Fibroblast of peridontal ligament (primary cell): ENCODE data around the gene ZNF507.

Experiments used
- DNase-seq: peaks from one replicate; pipeline ENCODE4 v3.0.0-alpha.2; 2010; ENCODE audit errors: extremely low read depth

ZNF507 gene

DNA sequence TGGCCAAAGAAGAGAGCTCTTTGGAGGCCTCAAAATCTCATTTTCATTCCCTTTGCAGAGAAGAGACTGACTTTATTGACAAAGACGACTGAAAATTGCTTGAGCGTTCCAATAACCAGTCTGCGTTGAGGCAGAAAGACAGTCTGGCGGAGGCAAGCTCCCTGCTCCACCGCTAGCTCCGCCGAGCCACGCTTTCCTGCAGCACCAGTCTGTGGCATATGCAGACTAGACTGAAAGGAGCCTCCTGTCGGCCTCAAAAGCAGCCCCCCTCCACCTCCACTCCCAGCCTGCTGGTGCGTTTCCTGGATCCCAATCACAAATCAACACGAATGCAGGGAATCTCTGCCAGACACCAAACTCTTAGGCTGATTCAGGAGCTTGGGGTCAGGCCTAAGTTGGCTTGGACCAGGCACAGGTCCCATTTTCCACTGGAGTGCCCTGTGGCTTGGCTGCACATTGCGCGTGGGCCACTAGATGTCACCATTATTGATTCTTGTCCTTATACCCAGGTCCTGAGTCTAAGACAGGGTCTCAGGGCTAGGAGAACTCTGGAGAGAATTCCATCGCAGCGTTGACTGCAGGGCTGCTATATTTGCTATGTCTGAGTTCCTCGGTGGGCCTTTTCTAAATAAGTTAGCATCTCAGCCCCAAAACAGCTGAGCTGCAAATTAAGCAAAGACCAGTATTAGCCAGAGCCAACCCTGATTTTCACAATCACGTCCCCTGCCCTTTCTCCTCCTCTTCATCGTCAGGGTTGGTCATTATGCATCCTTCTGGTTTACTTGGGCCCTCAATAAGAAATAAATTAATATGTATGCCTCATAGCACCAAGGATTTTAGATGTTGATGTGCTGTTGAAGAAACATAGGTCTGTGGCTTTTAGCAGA, 5.2 kb upstream of the ZNF507 start:
- DNase-seq: peak; percentile 65

DNA sequence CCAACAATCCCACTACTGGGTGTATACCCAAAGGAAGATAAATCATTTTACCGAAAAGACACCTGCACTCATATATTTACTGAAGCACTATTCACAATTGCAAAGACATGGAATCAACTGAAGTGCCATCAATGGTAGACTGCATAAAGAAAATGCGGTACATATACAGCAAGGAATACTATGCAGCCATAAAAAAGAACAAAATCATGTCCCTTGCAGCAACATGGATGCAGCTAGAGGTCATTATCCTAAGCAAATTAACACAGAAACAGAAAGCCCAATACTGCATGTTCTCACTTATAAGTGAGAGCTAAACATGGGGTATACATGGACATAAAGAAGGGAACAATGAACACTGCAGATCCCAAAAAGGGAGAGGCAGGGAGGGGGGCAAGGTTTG, 2.7 kb upstream of the ZNF507 start:
- DNase-seq: no peak

DNA sequence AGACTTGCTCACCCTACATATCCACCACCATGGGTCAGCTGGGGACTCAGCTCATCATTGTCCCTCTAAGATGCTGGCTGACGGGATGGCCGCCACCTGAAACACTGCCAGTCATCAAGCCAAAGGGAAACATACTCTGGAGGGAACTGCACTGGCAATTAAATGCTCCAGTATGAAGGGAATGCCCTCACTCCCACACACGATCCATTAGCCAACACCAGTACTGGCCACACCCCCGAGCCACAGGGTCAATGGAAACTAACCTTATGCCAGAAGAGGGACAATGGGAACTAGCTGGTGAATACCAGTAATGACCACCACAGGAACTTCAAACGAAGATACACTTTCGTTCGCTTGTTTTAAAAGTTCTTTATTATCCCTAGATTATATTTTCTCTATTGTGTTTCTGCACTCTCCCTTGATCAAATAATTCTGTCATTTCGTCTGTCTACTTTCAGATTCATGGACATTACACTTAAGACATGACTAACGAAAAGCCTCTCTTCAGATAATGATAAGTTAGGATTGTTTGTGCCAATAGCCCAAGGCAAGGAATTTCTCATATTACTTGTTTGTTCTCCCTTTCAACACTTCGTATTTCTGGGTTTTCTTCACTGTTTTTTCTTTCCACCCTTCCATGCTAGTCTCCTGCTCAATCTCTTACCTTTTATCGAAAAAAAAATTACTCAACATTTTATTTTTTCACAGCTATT, 1.7 kb upstream of the ZNF507 start:
- no peak for DNase-seq

DNA sequence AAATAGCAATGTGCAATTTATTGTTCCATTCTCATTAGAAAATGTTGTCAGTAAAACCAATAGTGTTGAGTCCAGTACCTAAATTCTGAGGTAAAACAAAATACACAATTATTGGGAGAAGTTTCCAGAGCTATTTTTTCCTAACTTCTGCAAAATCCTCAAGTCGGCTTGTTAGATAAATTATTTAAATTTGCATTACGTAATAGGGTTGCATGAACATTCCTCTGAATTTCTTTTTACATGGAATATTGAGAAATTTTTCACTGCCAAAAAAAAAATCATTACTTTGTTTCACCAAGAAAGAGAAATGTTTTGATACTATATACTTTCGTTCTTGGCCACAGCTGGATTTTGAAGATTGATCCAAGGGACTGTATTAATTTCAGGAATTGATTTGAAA, 1.5 kb downstream of the ZNF507 start:
- DNase-seq: peak; percentile 35

DNA sequence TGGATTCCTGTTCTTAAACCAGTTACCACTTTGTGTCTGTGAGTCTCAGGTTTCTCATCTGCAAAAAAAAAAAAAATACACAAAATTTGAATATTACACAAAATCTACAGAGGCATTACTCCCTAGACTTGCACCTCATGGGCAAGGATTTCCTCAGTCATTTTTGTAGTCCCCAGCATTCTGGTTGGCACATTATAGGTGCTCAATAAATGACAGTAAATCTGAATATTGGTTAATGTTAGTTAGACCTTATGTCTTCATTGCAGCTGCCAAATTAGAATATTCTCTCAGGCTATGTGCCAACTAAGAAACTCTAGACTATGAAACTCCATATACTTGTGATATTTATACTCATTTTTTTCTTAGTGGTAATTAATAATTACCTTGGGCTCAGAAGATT, 2.2 kb downstream of the ZNF507 start:
- DNase-seq: no peak

DNA sequence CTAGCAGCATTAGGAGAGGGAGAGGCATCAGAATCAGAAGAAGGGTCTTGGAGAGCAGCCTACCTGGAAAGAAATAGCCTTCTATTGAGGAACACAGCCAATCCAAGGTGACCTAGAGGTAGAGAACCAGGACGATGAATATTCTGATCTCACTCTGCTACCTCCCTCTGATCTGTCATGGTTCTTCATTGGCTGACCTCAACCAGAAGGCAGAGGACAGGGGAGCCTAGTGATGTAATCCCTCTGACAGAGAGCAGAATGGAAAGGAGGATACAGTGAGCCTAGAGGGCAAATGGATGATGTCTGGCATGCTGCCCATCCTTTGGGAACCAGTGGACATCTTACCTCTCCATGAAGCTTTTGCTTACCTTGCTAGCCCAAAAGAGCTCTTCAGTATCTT, 3.6 kb downstream of the ZNF507 start:
- DNase-seq: no peak

DNA sequence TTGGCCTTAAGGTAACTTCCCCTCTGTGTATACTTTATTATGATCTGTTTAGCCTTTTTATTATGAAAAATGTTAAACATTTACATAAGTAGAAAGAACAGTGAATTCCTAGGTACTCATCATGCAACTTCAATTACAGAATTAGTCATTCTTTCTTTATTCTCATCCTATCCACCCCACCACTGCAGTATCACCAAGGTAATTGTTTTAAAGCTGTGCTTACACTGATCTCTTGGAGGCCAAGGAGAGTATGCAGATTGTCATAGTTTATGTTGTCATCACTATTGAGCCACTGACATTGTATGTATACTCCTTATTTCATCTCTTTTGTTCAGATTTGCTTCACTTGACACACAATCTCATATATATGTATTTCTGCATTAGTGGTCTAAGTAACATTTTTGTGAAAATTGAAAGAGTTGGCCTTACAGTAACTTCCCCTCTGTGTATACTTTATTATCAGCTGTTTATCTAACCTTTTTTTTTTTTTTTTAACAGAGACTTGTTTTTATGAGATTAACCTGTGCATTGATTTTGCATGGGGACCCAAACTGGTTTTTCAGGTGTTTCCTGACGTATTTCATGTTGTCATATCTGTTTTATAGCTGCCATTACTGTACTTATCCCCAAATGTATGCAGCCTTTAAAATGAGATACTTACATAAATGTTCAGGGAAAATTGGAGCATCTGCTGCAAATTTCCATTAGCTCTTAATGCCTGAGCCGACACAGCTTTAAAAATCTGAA, 4.5 kb downstream of the ZNF507 start:
- DNase-seq: no peak

DNA sequence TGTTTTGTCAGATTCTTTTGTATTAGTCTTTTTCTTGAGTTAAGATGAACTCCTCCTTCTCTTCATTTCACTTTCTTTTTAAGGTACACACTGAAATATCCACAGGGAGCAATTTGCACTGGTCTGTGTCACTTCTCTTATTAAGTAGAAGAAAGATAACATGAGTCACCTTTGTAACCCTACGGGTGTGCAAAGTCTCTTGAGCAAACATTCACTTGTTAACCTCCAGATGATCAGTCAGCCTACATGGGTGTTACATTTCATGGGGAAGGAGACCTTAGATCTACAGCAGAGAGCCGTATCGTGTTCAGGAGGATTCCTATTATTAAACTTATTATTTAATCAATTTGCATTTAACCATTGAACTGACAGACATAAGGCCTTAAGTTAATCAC, 5.1 kb downstream of the ZNF507 start:
- DNase-seq: no peak

DNA sequence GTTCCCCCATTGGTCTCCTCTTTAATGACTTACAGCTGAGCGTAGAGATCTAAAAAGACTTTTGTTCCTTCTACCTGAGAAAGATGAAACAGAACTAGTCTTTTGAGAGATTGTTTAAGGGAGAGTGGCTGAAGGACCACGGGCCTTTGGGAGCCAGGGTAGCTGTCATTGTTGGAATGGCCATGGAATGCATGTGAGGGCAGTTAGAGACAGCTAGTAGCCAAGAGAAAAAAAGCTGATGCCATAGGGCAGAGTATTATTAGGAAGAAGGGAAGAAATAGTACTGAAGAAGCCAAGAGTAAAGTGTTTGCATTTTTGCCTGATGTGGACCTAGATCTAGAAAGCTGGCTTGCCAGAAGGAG, 5.6 kb downstream of the ZNF507 start:
- DNase-seq: no peak

DNA sequence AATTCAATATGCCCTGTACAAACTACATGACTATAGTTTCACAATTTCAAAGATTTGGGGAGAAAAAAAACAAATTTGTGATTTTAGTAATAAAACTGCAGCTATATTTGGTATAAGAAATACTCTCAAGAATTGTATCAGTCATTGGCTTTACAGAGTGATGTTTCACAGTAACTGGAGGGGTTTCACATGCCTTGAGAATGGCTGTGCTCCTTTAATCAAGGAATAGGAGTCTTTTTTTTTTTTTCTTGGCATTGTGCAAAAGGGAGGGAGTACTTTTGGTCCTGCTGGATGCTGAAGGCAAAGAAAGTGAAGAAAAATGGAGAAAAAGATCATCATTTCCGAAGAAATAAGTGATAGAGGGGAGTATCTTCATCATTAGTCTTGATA, 6.8 kb downstream of the ZNF507 start:
- no peak for DNase-seq

DNA sequence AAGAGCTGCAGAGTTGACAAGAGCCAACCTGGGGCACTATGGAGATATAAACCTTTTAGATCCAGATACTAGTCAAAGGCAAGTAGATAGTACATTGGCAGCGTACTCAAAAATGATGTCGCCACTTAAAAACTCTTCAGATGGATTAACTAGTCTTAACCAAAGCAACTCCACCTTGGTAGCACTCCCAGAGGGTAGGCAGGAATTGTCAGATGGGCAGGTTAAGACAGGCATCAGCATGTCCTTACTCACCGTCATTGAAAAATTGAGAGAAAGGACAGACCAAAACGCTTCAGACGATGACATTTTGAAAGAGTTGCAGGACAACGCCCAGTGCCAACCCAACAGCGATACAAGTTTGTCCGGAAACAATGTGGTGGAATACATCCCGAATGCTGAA, 8.9 kb downstream of the ZNF507 start:
- no peak for DNase-seq

DNA sequence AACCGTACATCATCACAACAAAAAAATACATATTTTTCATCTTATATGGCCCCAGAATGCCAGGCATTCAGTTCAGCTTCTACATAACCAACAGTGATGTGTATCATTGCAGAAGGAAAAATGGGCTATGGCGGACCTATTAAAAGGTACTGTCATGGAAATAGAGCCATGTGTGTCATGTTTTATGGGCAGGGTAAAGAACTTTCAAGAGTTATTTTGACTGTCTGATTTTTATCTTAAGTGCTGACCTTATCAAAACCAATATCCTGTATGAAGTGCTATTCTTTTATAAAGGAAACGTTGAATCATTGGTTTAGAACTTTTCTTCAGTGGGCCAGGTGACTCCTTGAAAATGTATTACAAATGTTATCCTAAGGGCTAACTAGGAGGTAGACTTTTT, 9.9 kb downstream of the ZNF507 start:
- no peak for DNase-seq

DNA sequence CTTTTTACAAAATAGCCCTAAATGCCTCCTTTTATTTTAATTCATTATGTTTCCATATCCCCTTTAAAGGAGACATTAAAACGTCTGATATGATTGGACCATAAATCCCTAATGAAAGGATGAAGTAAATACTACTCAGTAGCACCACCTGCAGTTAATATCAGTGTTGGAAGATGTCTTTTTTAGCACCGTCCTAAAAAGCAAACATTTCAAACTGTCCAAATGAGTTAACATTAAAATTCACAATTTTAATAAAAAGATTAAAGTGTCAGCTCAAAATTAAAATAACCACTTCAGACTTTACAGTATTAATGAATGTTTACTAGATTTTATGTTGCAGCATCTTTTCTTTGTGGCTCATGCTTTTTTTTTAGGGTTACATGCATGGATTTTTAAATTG, 12.3 kb downstream of the ZNF507 start:
- no peak for DNase-seq

DNA sequence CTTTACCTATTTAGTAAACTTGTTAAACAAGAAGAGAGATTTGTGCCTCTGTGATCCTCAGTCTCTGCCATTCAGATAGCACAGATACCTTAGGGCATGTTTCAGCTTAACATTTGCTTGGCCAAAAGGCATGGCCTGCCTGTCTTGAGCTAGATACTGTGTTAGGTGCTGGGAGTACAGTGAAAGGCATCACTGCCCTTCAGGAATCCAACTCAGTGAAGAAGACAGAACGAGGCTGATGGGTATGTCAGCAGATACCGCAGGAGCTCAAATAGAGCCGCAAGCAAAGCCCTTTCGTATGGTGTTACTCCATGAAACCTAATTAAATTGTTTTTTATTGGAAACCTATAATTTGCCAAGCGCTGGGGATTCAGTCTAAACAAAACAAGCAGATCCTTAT, 12.9 kb downstream of the ZNF507 start:
- no peak for DNase-seq

DNA sequence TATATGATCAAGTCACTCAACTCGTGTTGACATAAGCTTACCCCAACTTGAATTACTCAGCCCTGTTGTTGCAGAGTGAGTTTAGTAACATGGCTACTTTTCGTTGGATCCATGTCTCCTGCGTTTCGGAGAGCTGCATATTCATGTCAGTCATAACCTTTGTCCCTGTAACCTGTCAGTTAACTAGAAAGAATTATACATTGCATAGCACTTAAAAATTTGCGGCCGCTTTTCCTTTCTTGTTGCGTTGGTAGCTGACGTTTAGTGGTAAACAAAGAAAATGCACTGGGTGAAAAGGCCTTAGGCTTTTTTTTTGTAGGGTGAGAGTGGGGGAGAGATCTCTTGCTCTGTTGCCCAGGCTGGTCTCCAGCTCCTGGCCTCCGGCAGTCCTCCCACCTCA, 14.2 kb downstream of the ZNF507 start:
- no peak for DNase-seq

DNA sequence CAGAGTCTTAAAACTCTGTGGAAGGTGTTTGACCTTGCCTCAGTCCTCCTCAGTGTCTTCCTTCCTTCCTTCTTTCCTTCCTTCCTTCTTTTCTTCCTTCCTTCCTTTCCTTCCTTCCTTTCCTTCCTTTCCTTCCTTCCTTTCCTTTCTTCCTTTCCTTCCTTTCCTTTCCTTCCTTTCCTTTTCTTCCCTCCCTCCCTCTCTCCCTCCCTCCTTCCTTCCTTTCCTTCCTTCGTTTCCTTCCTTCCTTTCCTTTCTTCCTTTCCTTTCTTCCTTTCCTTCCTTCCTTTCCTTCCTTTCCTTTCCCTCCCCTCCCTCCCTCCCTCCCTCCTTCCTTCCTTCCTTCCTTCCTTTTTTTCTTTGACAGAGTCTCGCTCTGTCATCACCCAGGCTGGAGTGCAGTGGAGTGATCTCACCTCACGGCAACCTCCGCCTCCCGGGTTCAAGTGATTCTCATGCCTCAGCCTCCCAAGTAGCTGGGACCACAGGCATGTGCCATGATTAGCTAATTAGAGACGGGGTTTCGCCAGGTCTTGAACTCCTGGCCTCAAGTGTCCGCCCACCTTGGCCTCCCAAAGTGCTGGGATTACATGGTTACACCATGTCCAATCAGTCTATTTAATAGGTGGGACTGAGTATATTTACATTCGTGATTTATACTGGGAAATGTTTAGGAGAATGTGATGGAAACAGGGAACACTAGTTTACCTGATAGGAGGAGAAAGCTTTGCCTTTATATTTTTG, 16.3 kb downstream of the ZNF507 start:
- no peak for DNase-seq

DNA sequence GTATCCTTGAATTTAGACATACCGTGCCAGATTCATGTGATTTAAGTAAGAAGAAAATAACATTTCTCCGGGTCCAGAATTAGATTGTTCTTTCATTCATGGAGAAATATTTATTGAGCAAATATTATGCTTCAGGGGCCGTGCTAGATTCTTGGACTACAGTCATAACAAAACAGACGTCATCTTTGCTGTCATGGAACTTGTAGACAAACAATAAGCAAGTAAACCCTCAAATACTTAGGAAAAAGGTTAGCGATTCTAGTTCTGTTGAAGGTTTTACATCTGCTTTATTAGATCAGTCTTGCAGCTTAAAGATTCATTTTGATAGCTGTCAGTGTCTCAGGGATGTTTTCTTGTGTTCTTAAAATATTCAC, 16.9 kb downstream of the ZNF507 start:
- no peak for DNase-seq

DNA sequence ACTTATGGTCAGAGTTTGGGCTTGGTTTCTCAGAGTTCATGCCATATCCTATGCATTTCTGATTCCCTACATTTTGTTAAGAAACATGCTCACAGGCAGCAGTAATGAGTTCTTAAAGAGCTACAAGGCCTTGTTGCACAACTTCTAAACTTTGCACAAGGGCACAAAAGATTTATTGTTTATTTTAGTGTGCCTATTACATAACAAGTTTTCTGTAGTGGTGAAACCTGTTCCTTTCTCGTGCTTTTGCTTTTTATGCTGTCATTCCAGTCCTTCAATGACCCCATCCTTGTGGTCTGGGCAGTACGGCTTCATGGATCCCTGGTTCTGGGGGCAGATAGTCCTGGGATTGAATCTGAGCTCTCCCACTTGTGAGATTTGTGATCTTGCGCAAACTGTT, 17.8 kb downstream of the ZNF507 start:
- peak; percentile 67 for DNase-seq

DNA sequence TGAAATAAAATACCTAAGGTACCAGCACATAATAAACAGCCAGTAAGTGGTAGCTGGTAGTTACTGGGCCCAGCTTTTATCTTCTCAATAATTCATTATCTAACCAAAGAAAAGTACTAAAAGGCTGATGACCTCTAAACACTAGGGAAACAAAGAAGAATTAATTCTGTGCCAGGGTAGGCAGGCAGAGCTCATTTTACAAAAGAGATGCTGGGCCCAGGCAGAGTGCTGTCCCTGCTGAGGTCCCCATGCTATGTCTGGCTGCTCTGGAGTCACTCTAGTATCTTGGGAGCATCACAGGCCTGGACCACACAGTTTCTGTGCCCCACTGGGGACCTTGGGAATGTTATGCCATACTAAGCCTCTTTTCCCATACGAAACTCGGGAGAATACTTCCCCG, 18.2 kb downstream of the ZNF507 start:
- DNase-seq: no peak

DNA sequence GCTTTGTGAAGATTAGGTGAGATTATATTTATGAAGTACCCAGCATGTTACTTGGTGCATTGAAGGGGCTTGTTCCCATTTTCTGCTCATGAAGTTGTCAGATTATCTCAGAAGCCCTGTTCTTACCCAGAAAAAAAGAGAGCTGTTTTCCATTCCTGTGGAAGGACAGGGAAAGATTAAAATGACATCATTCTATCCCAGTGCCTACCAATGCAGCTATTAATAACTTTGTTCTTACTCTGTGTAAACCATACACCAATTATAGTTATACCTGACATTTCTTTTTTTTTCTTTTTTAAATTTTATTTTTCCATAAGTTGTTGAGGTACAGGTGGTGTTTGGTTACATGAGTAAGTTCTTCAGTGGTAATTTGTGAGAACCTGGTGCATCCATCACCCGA, 18.6 kb downstream of the ZNF507 start:
- no peak for DNase-seq

DNA sequence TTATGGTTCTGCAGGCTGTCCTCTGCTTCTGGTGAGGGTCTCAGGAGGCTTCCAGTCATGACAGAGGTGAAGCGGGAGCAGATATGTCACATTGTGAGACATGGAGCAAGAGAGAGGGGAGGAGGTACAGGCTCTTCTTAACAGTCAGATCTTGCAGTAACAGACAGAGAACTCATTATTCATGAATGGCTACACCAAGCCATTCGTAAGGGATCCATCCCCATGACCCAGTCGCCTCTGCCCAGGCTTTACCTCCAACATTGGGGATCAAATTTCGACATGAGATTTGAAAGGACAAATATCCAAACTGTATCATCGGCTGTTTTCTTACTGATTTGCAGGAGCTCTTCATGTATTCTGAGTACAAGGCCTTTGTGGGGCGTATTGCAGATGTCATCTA, 21.7 kb downstream of the ZNF507 start:
- no peak for DNase-seq

DNA sequence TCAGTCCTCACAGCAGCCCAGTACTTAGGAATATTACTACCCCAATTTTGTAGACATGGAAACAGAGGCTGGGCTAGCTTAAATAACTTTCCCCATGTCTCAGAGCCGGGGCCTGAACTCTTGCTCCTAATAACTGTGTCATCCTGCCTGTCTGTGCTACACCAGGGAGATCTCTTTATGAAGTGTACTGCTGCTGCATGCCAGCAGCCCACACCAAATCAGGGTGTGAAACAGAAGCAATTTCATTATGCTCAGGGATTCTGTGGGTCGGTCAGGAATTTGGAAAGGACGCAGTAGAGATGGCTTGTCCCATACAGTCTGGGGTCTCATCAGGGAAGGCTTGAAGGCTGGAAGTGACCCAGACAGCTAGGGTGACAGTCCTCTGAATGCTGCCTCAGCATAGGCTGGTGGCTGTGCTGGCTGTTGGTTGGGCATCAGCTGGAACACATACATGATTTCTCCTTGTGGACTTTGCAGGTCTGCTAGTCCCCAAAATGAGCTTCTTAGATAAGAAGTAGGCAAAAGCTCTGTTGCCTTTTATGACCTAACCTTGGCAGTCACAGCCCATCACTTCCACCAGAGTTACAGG, 22.6 kb downstream of the ZNF507 start:
- no peak for DNase-seq
